Ishikawa (cell line): Measurements from ENCODE around the gene GATAD2A.
A peak's percentile ranks its signal among the peaks of the same experiment; 100 is the strongest.

ENCODE experiments used
- CEBPB ChIP-seq: IDR thresholded peaks from 2 replicates; pipeline ENCODE4 v1.6.1; 2012
- EP300 ChIP-seq: IDR thresholded peaks from 2 replicates; pipeline ENCODE4 v1.6.1; 2012; ENCODE audit warnings: borderline replicate concordance
- MAX ChIP-seq: IDR thresholded peaks from 2 replicates; pipeline ENCODE4 v1.6.1; 2012
- NFIC ChIP-seq: IDR thresholded peaks from 2 replicates; pipeline ENCODE4 v1.6.1; 2012

GRCh38 chr19:19366434-19367396 lies 38.8 kb upstream of the GATAD2A start:
- TF ChIP-seq MAX (peak; percentile 76), NFIC (0 out of 2 replicates have a peak, but pooled peaks have one; percentile 15), EP300 (no peak), CEBPB (no peak)
